Measurements from ENCODE around the gene ABI3BP.

- TF ChIP-seq POLR2A (IDR thresholded peaks at IDR 0.05; ENCODE audit: extremely low read depth, insufficient read length) (no peak), CTCF (IDR thresholded peaks at IDR 0.05; ENCODE audit: low read depth, low read length) (no peak), MAX (IDR thresholded peaks at IDR 0.05; ENCODE audit: low read depth, low read length) (no peak), MYC (IDR thresholded peaks at IDR 0.05; ENCODE audit: low read depth, low read length) (no peak)
These were observed 118.0 kb downstream of the ABI3BP start for GRCh38 chr3:100875239-100875638.

Data from NB4 (cell line).